HCEC 1CT (cell line): ENCODE measurements around the gene NCAPG.
A peak's percentile ranks its signal among the peaks of the same experiment; 100 is the strongest.

Experiments
- DNase-seq: peaks from one replicate; pipeline ENCODE4 v3.0.0-alpha.2; 2017

The NCAPG gene

GRCh38 chr4:17875402-17876070 is 64.8 kb downstream of the NCAPG start:
- no peak for DNase-seq

GRCh38 chr4:17876943-17877342 is 66.2 kb downstream of the NCAPG start:
- DNase-seq = no peak

GRCh38 chr4:17877661-17878060 is 66.9 kb downstream of the NCAPG start:
- no peak for DNase-seq

GRCh38 chr4:17884063-17884462 is 73.3 kb downstream of the NCAPG start:
- DNase-seq = peak; percentile 5

GRCh38 chr4:17884511-17884910 is 73.7 kb downstream of the NCAPG start:
- DNase-seq = no peak

GRCh38 chr4:17889692-17890091 is 78.9 kb downstream of the NCAPG start:
- no peak for DNase-seq

- no peak for DNase-seq
These were observed 83.6 kb downstream of the NCAPG start for GRCh38 chr4:17894421-17894820.
